ENCODE measurements around the gene DYNC1H1. TPM values are rescaled to one million over a fixed set of nuclear protein-coding genes. Genes with fewer than 3 reads are reported as not detected.
A peak's percentile ranks its signal among the peaks of the same experiment; 100 is the strongest.

Gene DYNC1H1
- total and polyA plus RNA-seq, 10 donors, result 65.9 to 446 (median 351) TPM

DNA sequence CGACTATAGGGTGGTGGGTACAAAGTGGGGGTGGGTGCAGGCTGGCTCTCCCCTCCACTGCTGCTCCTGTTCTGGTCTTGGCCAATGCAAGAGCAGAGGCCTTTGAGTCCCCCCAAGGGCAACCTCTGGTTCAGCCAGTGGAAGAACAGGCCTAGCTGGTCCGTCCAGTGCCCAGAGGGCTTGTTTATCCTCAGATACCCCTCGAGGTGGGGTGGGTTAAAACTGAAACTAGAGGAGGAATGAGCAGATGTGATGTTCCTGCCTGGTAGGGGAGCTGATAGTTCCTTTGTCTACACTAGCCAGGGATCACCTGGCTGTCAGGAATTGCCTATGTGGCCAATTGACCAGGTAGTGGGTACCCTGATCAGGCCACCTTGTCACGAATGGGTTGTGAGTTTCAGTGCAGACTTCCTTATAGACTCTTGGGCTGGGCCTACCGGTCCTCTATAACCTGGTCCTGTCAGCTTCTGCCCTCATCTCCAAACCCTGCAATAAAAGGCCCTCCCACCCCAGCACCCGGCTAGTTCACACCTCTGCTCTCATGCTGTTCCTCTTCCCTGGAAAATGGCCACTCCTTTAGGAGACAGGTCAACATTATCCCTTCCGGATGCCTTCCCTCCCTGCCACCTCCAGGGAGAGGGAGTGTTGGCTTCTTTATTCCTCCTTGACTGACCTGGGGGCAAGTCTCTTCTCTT is 133.2 kb downstream of the DYNC1H1 start:
- Histone ChIP-seq H3K9me3 (no peaks in the 10 kb centered on the region), H3K27ac (no peak overlapping the region), H3K27me3 (replicated peaks in 1 of 7) (no peaks in the 10 kb centered on the region), H3K4me3 (no peak overlapping the region), H3K36me3 (no peaks in the 10 kb centered on the region), H3K4me1 (peaks cover 0 to 8% (median 6%) of the 10 kb centered on the region in 6 donors)
- TF ChIP-seq, protein P1, sequence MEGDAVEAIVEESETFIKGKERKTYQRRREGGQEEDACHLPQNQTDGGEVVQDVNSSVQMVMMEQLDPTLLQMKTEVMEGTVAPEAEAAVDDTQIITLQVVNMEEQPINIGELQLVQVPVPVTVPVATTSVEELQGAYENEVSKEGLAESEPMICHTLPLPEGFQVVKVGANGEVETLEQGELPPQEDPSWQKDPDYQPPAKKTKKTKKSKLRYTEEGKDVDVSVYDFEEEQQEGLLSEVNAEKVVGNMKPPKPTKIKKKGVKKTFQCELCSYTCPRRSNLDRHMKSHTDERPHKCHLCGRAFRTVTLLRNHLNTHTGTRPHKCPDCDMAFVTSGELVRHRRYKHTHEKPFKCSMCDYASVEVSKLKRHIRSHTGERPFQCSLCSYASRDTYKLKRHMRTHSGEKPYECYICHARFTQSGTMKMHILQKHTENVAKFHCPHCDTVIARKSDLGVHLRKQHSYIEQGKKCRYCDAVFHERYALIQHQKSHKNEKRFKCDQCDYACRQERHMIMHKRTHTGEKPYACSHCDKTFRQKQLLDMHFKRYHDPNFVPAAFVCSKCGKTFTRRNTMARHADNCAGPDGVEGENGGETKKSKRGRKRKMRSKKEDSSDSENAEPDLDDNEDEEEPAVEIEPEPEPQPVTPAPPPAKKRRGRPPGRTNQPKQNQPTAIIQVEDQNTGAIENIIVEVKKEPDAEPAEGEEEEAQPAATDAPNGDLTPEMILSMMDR (IDR thresholded peaks at IDR 0.05 in 8 of 11, conservative IDR thresholded peaks at IDR 0.05 in 3 of 11), result no peak
- TF ChIP-seq POLR2AphosphoS5 (IDR thresholded peaks at IDR 0.05) (no peak), POLR2A (IDR thresholded peaks at IDR 0.05) (no peak)
- intact Hi-C loops (cut with DNase I; ENCODE audit: low total_unique reads), result loop anchor here (10.0 kb wide), 1 partner anchor 217 kb away; the partner anchor contains the start of gene ZNF839
- DNase-seq, result peak; percentile 42
- 54 to 80% (median 77%) methylated on average over 7 of the region's 7 CpGs for WGBS, 5 donors

DNA sequence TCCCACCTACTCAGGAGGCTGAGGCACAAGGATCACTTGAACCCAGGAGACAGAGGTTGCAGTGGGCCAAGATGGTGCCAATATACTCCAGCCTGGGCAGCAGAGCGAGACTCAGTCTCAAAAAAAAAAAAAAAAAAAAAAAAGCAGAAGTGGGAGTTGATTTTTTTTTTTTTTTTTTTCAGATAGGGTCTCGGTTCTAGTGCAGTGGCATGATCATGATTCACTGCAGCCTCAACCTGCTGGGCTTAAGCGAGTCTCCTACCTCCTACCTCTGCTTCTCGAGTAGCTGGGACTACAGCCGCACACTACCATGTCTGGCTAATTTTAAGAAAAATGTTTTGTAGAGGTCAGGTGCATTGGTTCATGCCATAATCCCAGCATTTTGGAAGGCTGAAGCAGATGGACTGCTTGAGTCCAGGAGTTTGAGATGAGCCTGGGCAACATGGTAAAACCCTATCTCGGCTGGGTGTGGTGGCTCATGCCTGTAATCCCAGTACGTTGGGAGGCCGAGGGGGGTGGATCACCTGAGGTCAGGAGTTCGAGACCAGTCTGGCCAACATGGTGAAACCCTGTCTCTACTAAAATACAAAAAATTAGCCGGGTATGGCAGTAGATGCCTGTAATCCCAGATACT is 138.8 kb downstream of the DYNC1H1 start:
- Histone ChIP-seq H3K27ac (no peak overlapping the region), H3K4me3 (no peak overlapping the region), H3K4me1 (peaks cover 0 to 19% (median 8%) of the 10 kb centered on the region in 6 donors), H3K36me3 (no peaks in the 10 kb centered on the region), H3K27me3 (replicated peaks in 1 of 7) (no peaks in the 10 kb centered on the region), H3K9me3 (no peaks in the 10 kb centered on the region)
- TF ChIP-seq POLR2A (IDR thresholded peaks at IDR 0.05), result no peak
- TF ChIP-seq, protein P1 (IDR thresholded peaks at IDR 0.05 in 8 of 11, conservative IDR thresholded peaks at IDR 0.05 in 3 of 11), result no peak
- no peak for TF ChIP-seq POLR2AphosphoS5 (IDR thresholded peaks at IDR 0.05)
- no peak for DNase-seq
- WGBS, 5 donors, result 73 to 79% (median 78%) methylated on average over 10 of the region's 10 CpGs
- intact Hi-C loops (cut with DNase I; ENCODE audit: low total_unique reads), result no loop called here

DNA sequence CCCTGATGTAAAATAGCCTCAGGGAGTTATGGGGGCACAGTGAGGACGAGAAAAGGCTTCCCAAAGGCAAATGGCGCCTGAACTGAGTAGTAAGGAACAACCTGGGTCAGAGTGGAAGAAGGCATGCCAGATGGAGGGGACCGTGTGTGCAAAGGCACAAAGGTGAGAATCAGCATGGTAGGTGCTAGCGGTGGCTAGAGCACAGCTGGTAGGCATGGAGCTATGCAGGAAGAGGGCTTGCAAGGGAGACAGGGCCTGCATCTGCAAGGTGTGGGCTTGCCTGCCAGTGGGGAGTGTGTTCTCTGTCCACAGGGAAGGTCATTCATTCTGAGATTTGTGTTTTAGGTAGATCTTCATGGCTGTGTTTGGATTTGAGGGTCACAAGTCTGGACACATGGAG is 141.0 kb downstream of the DYNC1H1 start:
- intact Hi-C loops (cut with DNase I; ENCODE audit: low total_unique reads), result no loop called here
- H3K27ac ChIP-seq, result no peak overlapping the region
- WGBS, 5 donors, result 84 to 94% (median 85%) methylated on average over 4 of the region's 4 CpGs
- H3K36me3 ChIP-seq, result no peaks in the 10 kb centered on the region
- no peaks in the 10 kb centered on the region for H3K27me3 ChIP-seq (replicated peaks in 1 of 7)
- TF ChIP-seq POLR2AphosphoS5 (IDR thresholded peaks at IDR 0.05) (no peak), POLR2A (IDR thresholded peaks at IDR 0.05) (no peak)
- TF ChIP-seq, protein P1 (IDR thresholded peaks at IDR 0.05 in 8 of 11, conservative IDR thresholded peaks at IDR 0.05 in 3 of 11), result no peak
- H3K4me3 ChIP-seq, result no peak overlapping the region
- H3K9me3 ChIP-seq, result peaks cover 0 to 7% (median 0%) of the 10 kb centered on the region in 8 donors
- DNase-seq, result peak; percentile 23
- H3K4me1 ChIP-seq, result peaks cover 0 to 19% (median 8%) of the 10 kb centered on the region in 6 donors

Small RNAs within 50 kb of the gene (small RNA-seq; reads per million reads assigned to genes)
- 0 reads per million in 4 donors for gene AL118558.2
- 0 reads per million in 4 donors for gene RN7SL472P

Other genes starting within 250 kb of the DYNC1H1 start
- gene PPP2R5C, start 202.9 kb upstream of the DYNC1H1 start, total RNA-seq, result 100 to 1,000 TPM; 193 to 322 (median 219) TPM
- gene PPP2R5C, start 202.9 kb upstream of the DYNC1H1 start, polyA plus RNA-seq, result 10 to 100 TPM; 80.8 to 95.3 (median 84.4) TPM
- gene HSP90AA1, start 122.5 kb downstream of the DYNC1H1 start, total RNA-seq, result 100 to 1,000 TPM; 162 to 395 (median 240) TPM
- 100 to 1,000 TPM in 2 of 3 donors, 10 to 100 TPM in 1; 98.3 to 178 (median 139) TPM for gene HSP90AA1, start 122.5 kb downstream of the DYNC1H1 start, polyA plus RNA-seq
- 10 to 100 TPM; 25.8 to 40.8 (median 30.1) TPM for gene WDR20, start 175.3 kb downstream of the DYNC1H1 start, total RNA-seq
- gene WDR20, start 175.3 kb downstream of the DYNC1H1 start, polyA plus RNA-seq, result 10 to 100 TPM in 1 of 3 donors, 1 to 10 TPM in 2; 8.7 to 11.1 (median 8.7) TPM

Data from spleen (tissue), 11 donors.